IPS-15b (cell line): ENCODE data around the gene SET.

Source experiments
- H3K27me3 ChIP-seq: one replicate; pipeline ENCODE4 v1.6.1; 2013; ENCODE audit warnings: low read length; ENCODE audit not compliant: control insufficient read depth, insufficient read depth
- H3K36me3 ChIP-seq: one replicate; pipeline ENCODE4 v1.6.1; 2013; ENCODE audit warnings: low read length; ENCODE audit not compliant: control insufficient read depth, insufficient read depth
- H3K4me1 ChIP-seq: one replicate; pipeline ENCODE4 v1.6.1; 2013; ENCODE audit warnings: mild to moderate bottlenecking, low read length; ENCODE audit not compliant: control insufficient read depth, insufficient read depth
- H3K4me3 ChIP-seq: one replicate; pipeline ENCODE4 v1.5.1; 2013; ENCODE audit warnings: low read depth, low read length
- H3K9ac ChIP-seq: one replicate; pipeline ENCODE4 v1.6.1; 2013; ENCODE audit warnings: low read depth, mild to moderate bottlenecking, low read length
- H3K9me3 ChIP-seq: one replicate; pipeline ENCODE4 v1.6.1; 2013; ENCODE audit warnings: mild to moderate bottlenecking, low read length; ENCODE audit not compliant: control insufficient read depth, insufficient read depth

Gene SET

GRCh38 chr9:128728298-128728697, 39.3 kb downstream of the SET start:
- Histone ChIP-seq H3K4me1 (no peaks in the 10 kb centered on the region), H3K9ac (no peak overlapping the region), H3K9me3 (no peaks in the 10 kb centered on the region), H3K4me3 (no peak overlapping the region), H3K27me3 (no peaks in the 10 kb centered on the region), H3K36me3 (no peaks in the 10 kb centered on the region)

- Histone ChIP-seq H3K9me3 (no peaks in the 10 kb centered on the region), H3K4me3 (no peak overlapping the region), H3K36me3 (no peaks in the 10 kb centered on the region), H3K27me3 (no peaks in the 10 kb centered on the region), H3K4me1 (no peaks in the 10 kb centered on the region), H3K9ac (peak overlapping the region; percentile 5)
Observed at GRCh38 chr9:128729302-128729701, 40.3 kb downstream of the SET start.

- no peaks in the 10 kb centered on the region for H3K9me3 ChIP-seq
- H3K4me1 ChIP-seq = no peaks in the 10 kb centered on the region
- no peak overlapping the region for H3K9ac ChIP-seq
- no peaks in the 10 kb centered on the region for H3K36me3 ChIP-seq
- H3K4me3 ChIP-seq = no peak overlapping the region
- no peaks in the 10 kb centered on the region for H3K27me3 ChIP-seq
Observed at GRCh38 chr9:128729766-128730517, 40.9 kb downstream of the SET start.

GRCh38 chr9:128731093-128731492, 42.1 kb downstream of the SET start:
- Histone ChIP-seq H3K27me3 (no peaks in the 10 kb centered on the region), H3K4me1 (no peaks in the 10 kb centered on the region), H3K9ac (no peak overlapping the region), H3K9me3 (no peaks in the 10 kb centered on the region), H3K36me3 (no peaks in the 10 kb centered on the region), H3K4me3 (no peak overlapping the region)

DNA sequence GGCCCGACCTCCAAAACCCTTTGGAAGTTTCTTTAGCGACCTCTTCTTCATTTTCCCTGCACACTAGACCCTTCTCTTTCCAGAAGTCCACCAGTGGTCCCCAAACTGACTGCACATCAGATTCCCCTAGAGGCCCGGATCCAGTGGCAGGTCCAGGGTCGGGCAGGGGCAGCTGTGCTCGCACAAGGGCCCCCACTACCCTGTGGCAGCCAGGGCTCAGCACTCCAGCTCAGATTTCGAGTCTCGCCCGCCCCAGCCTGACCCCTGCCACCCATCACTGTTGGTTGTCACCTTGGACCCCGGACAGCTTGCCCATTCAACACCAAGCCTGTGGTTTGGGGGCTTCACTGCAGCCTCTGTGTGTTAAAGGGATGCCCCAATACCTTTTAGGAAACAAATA, 42.7 kb downstream of the SET start:
- Histone ChIP-seq H3K36me3 (no peaks in the 10 kb centered on the region), H3K4me3 (no peak overlapping the region), H3K9me3 (no peaks in the 10 kb centered on the region), H3K27me3 (no peaks in the 10 kb centered on the region), H3K9ac (no peak overlapping the region), H3K4me1 (no peaks in the 10 kb centered on the region)

GRCh38 chr9:128732576-128732975, 43.6 kb downstream of the SET start:
- Histone ChIP-seq H3K9me3 (no peaks in the 10 kb centered on the region), H3K27me3 (no peaks in the 10 kb centered on the region), H3K4me3 (no peak overlapping the region), H3K9ac (no peak overlapping the region), H3K36me3 (no peaks in the 10 kb centered on the region), H3K4me1 (no peaks in the 10 kb centered on the region)

GRCh38 chr9:128733256-128733655, 44.2 kb downstream of the SET start:
- no peaks in the 10 kb centered on the region for H3K27me3 ChIP-seq
- no peak overlapping the region for H3K4me3 ChIP-seq
- no peaks in the 10 kb centered on the region for H3K4me1 ChIP-seq
- no peaks in the 10 kb centered on the region for H3K36me3 ChIP-seq
- H3K9me3 ChIP-seq = no peaks in the 10 kb centered on the region
- no peak overlapping the region for H3K9ac ChIP-seq

- Histone ChIP-seq H3K4me1 (no peaks in the 10 kb centered on the region), H3K9me3 (no peaks in the 10 kb centered on the region), H3K27me3 (no peaks in the 10 kb centered on the region), H3K9ac (no peak overlapping the region), H3K36me3 (peaks cover 3% of the 10 kb centered on the region), H3K4me3 (no peak overlapping the region)
Observed at GRCh38 chr9:128735373-128735772, 46.4 kb downstream of the SET start.

DNA sequence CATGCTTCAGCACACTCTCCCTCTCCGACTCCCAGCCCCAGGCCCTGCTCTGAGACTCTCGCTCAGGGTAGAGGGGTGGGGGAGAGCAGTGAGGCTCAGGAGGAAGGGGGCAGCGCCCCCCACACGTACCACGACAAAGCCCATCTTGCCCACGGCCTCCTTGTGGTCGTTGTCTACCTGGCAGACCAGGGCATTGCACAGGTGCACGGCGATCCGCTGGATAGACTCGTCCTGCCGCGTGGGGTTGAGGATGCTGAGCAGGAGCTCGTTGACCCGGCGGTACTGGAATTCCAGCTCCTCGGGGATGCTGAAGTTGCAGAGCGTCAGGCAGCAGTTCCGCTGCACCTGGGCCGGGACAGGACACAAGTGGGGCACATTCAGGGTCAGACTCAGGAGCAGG, 53.4 kb downstream of the SET start:
- Histone ChIP-seq H3K27me3 (no peaks in the 10 kb centered on the region), H3K36me3 (peaks cover 12% of the 10 kb centered on the region), H3K4me1 (no peaks in the 10 kb centered on the region), H3K9ac (no peak overlapping the region), H3K9me3 (no peaks in the 10 kb centered on the region), H3K4me3 (no peak overlapping the region)

DNA sequence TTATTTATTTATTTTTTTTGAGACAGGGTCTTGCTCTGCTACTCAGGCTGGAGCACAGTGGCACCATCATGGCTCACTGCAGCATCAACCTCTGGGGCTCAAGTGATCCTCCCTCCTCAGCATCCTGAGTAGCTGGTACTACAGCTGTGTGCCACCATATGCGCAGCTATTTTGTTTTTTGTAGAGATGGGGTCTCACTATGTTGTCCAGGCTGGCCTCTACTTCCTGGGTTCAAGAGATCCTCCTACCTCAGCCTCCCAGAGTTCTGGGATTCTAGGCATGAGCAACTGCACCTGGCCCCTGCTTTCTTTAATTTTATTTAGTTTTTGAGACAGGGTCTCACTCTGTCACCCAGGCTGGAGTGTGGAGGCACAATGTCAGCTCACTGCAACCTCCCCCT, 54.4 kb downstream of the SET start:
- Histone ChIP-seq H3K9me3 (no peaks in the 10 kb centered on the region), H3K36me3 (peaks cover 12% of the 10 kb centered on the region), H3K4me3 (no peak overlapping the region), H3K9ac (no peak overlapping the region), H3K4me1 (no peaks in the 10 kb centered on the region), H3K27me3 (no peaks in the 10 kb centered on the region)
